ENCODE data around the gene CCL28.

DNA sequence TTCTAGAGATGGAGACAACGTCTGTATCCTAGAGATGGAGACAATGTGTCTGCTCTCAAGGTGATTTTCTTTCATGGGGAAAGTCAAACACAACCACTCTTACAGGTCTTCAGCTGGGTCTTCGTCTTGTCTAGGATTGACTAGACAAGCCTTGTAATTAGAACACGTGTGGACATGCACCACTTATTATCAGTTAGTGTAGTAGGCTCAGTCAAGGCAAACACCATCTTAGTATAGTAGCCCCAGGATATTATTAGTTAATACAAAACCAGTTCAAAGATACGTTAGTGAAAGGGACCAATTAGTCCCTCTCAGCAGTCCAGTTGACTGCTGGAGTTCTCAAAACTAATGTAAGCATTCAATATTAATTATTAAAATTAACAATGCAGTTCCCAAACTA, 15.1 kb upstream of the CCL28 start:
- TF ChIP-seq POLR2A (IDR thresholded peaks at IDR 0.05; ENCODE audit: extremely low read depth, insufficient read length): no peak
- TF ChIP-seq, protein P1, sequence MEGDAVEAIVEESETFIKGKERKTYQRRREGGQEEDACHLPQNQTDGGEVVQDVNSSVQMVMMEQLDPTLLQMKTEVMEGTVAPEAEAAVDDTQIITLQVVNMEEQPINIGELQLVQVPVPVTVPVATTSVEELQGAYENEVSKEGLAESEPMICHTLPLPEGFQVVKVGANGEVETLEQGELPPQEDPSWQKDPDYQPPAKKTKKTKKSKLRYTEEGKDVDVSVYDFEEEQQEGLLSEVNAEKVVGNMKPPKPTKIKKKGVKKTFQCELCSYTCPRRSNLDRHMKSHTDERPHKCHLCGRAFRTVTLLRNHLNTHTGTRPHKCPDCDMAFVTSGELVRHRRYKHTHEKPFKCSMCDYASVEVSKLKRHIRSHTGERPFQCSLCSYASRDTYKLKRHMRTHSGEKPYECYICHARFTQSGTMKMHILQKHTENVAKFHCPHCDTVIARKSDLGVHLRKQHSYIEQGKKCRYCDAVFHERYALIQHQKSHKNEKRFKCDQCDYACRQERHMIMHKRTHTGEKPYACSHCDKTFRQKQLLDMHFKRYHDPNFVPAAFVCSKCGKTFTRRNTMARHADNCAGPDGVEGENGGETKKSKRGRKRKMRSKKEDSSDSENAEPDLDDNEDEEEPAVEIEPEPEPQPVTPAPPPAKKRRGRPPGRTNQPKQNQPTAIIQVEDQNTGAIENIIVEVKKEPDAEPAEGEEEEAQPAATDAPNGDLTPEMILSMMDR (IDR thresholded peaks at IDR 0.05; ENCODE audit: low read depth, low read length): no peak
